Measurements from ENCODE around the gene ACOX2. TPM values are rescaled to one million over a fixed set of nuclear protein-coding genes. Genes with fewer than 3 reads are reported as not detected.

ACOX2 gene
- total and polyA plus RNA-seq, 4 donors, result 74.3 to 214 (median 141) TPM

DNA sequence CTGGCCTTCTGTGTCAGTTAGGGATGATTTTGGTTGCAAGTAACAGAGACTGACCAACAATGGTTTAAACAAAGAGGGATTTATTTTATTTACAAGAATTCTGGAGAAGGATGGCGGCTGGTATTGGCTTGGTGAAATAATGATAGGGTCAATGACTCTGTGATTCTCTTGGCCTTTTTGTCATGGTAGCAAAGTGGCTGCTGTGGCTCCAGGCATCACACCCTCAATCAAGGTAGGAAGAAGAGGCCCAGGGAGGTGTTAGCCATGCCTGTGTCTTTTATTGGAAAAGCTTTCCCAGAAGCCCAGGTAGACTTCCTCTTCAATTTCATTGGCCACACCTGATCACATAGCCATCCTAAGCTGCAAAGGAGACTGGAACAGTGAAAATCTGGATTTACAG is 27.1 kb upstream of the ACOX2 start:
- TF ChIP-seq HNF4G (IDR thresholded peaks at IDR 0.05) (no peak), GABPA (IDR thresholded peaks at IDR 0.05 in 1 of 2, conservative IDR thresholded peaks at IDR 0.05 in 1 of 2) (no peak), FOXA2 (IDR thresholded peaks at IDR 0.05) (no peak), YY1 (IDR thresholded peaks at IDR 0.05) (no peak), TAF1 (conservative IDR thresholded peaks at IDR 0.05) (no peak)
- TF ChIP-seq, protein P1, sequence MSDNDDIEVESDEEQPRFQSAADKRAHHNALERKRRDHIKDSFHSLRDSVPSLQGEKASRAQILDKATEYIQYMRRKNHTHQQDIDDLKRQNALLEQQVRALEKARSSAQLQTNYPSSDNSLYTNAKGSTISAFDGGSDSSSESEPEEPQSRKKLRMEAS (IDR thresholded peaks at IDR 0.05), result no peak
- TF ChIP-seq, protein P2, sequence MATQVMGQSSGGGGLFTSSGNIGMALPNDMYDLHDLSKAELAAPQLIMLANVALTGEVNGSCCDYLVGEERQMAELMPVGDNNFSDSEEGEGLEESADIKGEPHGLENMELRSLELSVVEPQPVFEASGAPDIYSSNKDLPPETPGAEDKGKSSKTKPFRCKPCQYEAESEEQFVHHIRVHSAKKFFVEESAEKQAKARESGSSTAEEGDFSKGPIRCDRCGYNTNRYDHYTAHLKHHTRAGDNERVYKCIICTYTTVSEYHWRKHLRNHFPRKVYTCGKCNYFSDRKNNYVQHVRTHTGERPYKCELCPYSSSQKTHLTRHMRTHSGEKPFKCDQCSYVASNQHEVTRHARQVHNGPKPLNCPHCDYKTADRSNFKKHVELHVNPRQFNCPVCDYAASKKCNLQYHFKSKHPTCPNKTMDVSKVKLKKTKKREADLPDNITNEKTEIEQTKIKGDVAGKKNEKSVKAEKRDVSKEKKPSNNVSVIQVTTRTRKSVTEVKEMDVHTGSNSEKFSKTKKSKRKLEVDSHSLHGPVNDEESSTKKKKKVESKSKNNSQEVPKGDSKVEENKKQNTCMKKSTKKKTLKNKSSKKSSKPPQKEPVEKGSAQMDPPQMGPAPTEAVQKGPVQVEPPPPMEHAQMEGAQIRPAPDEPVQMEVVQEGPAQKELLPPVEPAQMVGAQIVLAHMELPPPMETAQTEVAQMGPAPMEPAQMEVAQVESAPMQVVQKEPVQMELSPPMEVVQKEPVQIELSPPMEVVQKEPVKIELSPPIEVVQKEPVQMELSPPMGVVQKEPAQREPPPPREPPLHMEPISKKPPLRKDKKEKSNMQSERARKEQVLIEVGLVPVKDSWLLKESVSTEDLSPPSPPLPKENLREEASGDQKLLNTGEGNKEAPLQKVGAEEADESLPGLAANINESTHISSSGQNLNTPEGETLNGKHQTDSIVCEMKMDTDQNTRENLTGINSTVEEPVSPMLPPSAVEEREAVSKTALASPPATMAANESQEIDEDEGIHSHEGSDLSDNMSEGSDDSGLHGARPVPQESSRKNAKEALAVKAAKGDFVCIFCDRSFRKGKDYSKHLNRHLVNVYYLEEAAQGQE (IDR thresholded peaks at IDR 0.05), result no peak
- TF ChIP-seq, protein P3, sequence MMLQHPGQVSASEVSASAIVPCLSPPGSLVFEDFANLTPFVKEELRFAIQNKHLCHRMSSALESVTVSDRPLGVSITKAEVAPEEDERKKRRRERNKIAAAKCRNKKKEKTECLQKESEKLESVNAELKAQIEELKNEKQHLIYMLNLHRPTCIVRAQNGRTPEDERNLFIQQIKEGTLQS (IDR thresholded peaks at IDR 0.05), result no peak
- no peak for DNase-seq (ENCODE audit: low spot score)
- Histone ChIP-seq H3K27ac (ENCODE audit: low read depth in 1 of 2, low read length in 2 of 2) (no peak overlapping the region), H3K9me3 (ENCODE audit: control insufficient read depth in 4 of 4, low read length in 3 of 4) (no peaks in the 10 kb centered on the region), H3K9ac (ENCODE audit: low read depth in 1 of 2, low read length in 2 of 2) (no peak overlapping the region), H3K4me1 (ENCODE audit: control insufficient read depth in 4 of 4, insufficient read depth in 4 of 4, low read length in 3 of 4) (peaks cover 0 to 3% (median 0%) of the 10 kb centered on the region in 4 donors), H3K36me3 (ENCODE audit: control insufficient read depth in 4 of 4, insufficient read depth in 3 of 4, low read depth in 1 of 4, low read length in 3 of 4) (no peaks in the 10 kb centered on the region), H3K27me3 (ENCODE audit: control insufficient read depth in 4 of 4, insufficient read depth in 4 of 4, low read length in 3 of 4) (no peaks in the 10 kb centered on the region), H3K4me3 (ENCODE audit: low read depth in 1 of 3, low read length in 3 of 3) (no peak overlapping the region)
- WGBS, result 95% methylated on average over 1 of the region's 1 CpG

DNA sequence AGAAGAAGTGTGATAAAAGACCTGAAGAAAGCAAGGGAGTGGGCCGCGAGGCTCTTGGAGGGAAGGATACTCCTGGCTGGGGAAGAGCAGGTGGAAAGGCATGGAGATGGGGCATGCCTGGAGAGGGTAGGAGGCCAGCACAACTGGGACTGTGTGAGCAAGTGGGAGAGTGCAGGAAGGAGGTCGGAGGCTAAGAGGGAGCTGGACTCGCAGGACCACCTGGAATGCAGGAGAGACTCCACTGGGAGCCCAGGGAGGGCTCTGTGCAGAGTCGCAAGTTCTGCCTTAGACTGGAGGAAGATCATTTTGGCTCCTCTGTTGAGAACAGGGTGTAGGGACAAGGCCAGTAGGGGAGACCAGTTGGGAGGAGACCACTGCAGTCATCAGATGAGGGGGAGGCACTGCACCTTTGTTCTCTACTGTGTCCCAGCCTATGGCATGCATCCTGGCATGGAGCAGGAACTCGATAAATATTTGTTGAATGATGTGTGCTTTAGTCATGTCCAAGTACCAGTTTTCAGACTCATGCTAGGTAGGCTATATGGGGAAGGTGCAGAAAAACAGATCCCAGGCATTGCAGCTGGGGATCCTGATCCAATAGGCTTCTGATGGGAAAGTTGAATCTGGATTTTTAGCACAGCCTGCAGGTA is 26.5 kb upstream of the ACOX2 start:
- no peak for DNase-seq (ENCODE audit: low spot score)
- H3K27me3 ChIP-seq (ENCODE audit: control insufficient read depth in 4 of 4, insufficient read depth in 4 of 4, low read length in 3 of 4), result no peaks in the 10 kb centered on the region
- no peaks in the 10 kb centered on the region for H3K36me3 ChIP-seq (ENCODE audit: control insufficient read depth in 4 of 4, insufficient read depth in 3 of 4, low read depth in 1 of 4, low read length in 3 of 4)
- no peaks in the 10 kb centered on the region for H3K9me3 ChIP-seq (ENCODE audit: control insufficient read depth in 4 of 4, low read length in 3 of 4)
- no peak overlapping the region for H3K9ac ChIP-seq (ENCODE audit: low read depth in 1 of 2, low read length in 2 of 2)
- TF ChIP-seq FOXA2 (IDR thresholded peaks at IDR 0.05) (no peak), TAF1 (conservative IDR thresholded peaks at IDR 0.05) (no peak), NR2F2 (IDR thresholded peaks at IDR 0.05) (no peak), JUND (IDR thresholded peaks at IDR 0.05) (no peak), EGR1 (IDR thresholded peaks at IDR 0.05; ENCODE audit: low read depth in 2 of 2) (no peak), GABPA (IDR thresholded peaks at IDR 0.05 in 1 of 2, conservative IDR thresholded peaks at IDR 0.05 in 1 of 2) (no peak), HNF4G (IDR thresholded peaks at IDR 0.05) (no peak)
- TF ChIP-seq, protein P3 (IDR thresholded peaks at IDR 0.05), result no peak
- TF ChIP-seq, protein P4, sequence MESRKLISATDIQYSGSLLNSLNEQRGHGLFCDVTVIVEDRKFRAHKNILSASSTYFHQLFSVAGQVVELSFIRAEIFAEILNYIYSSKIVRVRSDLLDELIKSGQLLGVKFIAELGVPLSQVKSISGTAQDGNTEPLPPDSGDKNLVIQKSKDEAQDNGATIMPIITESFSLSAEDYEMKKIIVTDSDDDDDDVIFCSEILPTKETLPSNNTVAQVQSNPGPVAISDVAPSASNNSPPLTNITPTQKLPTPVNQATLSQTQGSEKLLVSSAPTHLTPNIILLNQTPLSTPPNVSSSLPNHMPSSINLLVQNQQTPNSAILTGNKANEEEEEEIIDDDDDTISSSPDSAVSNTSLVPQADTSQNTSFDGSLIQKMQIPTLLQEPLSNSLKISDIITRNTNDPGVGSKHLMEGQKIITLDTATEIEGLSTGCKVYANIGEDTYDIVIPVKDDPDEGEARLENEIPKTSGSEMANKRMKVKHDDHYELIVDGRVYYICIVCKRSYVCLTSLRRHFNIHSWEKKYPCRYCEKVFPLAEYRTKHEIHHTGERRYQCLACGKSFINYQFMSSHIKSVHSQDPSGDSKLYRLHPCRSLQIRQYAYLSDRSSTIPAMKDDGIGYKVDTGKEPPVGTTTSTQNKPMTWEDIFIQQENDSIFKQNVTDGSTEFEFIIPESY (IDR thresholded peaks at IDR 0.05), result no peak
- TF ChIP-seq, protein P5, sequence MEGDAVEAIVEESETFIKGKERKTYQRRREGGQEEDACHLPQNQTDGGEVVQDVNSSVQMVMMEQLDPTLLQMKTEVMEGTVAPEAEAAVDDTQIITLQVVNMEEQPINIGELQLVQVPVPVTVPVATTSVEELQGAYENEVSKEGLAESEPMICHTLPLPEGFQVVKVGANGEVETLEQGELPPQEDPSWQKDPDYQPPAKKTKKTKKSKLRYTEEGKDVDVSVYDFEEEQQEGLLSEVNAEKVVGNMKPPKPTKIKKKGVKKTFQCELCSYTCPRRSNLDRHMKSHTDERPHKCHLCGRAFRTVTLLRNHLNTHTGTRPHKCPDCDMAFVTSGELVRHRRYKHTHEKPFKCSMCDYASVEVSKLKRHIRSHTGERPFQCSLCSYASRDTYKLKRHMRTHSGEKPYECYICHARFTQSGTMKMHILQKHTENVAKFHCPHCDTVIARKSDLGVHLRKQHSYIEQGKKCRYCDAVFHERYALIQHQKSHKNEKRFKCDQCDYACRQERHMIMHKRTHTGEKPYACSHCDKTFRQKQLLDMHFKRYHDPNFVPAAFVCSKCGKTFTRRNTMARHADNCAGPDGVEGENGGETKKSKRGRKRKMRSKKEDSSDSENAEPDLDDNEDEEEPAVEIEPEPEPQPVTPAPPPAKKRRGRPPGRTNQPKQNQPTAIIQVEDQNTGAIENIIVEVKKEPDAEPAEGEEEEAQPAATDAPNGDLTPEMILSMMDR (IDR thresholded peaks at IDR 0.05; ENCODE audit: low read depth, low read length, missing input control), result no peak
- WGBS, result 85% methylated on average over 6 of the region's 6 CpGs
- no peak overlapping the region for H3K4me3 ChIP-seq (ENCODE audit: low read depth in 1 of 3, low read length in 3 of 3)
- H3K27ac ChIP-seq (ENCODE audit: low read depth in 1 of 2, low read length in 2 of 2), result no peak overlapping the region
- no peaks in the 10 kb centered on the region for H3K4me1 ChIP-seq (ENCODE audit: control insufficient read depth in 4 of 4, insufficient read depth in 4 of 4, low read length in 3 of 4)
